ENCODE data around the gene NAV2. TPM values are rescaled to one million over a fixed set of nuclear protein-coding genes. Genes with fewer than 3 reads are reported as not detected.

NAV2 gene
- total RNA-seq, 2 donors from 2014 or later, result 26.4 to 35.5 TPM

DNA sequence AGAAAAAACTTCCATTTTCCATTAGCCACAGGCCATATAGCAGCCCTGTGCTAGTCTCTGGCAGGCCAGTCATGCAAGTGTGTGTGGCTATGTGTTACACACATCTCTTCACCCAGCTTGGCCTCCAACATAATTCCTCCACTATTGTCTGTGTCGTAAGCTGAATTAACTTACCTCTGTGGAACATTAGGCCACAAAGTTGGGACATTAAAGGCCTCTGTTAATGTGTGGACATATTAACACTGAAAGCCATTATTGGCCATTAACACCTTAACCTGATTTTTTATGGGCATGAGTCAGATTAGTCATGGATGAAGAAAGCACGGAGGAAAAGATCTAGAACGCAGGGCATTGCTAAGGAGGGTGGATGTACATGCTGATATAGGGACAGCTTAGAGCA is 347.5 kb downstream of the NAV2 start:
- Histone ChIP-seq H3K27ac (no peak overlapping the region), H3K36me3 (replicated peaks in 1 of 2; ENCODE audit: insufficient read depth in 1 of 2, low read depth in 2 of 2) (peaks cover 0 to 15% of the 10 kb centered on the region in 2 donors), H3K4me3 (no peak overlapping the region), H3K4me1 (no peaks in the 10 kb centered on the region), H3K27me3 (no peaks in the 10 kb centered on the region), H3K9me3 (no peaks in the 10 kb centered on the region)
- intact Hi-C loops (cut with DNase I), result no loop called here
- TF ChIP-seq CTCF (IDR thresholded peaks at IDR 0.05) (no peak), POLR2A (IDR thresholded peaks at IDR 0.05) (no peak)
- WGBS, 2 donors, result 83 to 86% methylated on average over 3 of the region's 3 CpGs
- DNase-seq (no peak), ATAC-seq (no peak)

DNA sequence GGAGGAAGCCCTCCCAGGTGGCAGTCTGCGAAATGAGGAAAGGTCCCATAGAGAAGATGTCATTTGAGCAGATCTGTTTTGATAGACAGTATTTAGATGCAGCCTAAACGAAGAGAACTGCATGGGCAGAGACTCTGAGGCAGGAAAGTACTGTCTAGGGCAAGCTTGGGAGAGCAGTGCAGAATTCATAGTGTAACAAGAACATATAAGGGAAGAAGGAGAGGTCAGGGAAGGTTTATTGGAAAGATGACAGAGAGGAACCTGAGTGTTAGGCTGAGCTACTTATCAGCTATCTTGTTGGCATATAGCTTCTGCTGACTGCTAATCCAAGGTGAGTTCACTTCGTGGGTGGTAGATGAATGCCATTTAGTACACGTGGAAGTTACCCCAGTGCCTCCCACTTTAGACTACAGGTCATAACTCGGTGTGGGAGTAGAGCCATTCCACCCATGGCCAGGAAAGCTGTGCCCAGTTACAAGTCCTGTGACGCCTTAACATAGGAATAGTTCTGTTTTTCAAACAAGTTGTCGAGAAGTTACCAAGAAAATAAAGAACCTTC is 348.1 kb downstream of the NAV2 start:
- H3K4me1 ChIP-seq, result no peaks in the 10 kb centered on the region
- TF ChIP-seq POLR2A (IDR thresholded peaks at IDR 0.05), result no peak
- no peak for TF ChIP-seq CTCF (IDR thresholded peaks at IDR 0.05)

GRCh38 chr11:20061776-20062175 is 349.1 kb downstream of the NAV2 start:
- Histone ChIP-seq H3K9me3 (no peaks in the 10 kb centered on the region), H3K27ac (no peak overlapping the region), H3K27me3 (no peaks in the 10 kb centered on the region), H3K4me1 (no peaks in the 10 kb centered on the region), H3K4me3 (no peak overlapping the region), H3K36me3 (replicated peaks in 1 of 2; ENCODE audit: insufficient read depth in 1 of 2, low read depth in 2 of 2) (peaks cover 0 to 6% of the 10 kb centered on the region in 2 donors)
- DNase-seq, result no peak
- TF ChIP-seq CTCF (IDR thresholded peaks at IDR 0.05), result no peak
- TF ChIP-seq POLR2A (IDR thresholded peaks at IDR 0.05), result no peak
- intact Hi-C loops (cut with DNase I), result no loop called here
- WGBS, 2 donors, result 89 to 90% methylated on average over 5 of the region's 5 CpGs
- no peak for ATAC-seq

More for the DNA sequence above, 348.1 kb downstream of the NAV2 start:
- 74 to 75% methylated on average over 7 of the region's 7 CpGs for WGBS, 2 donors
- intact Hi-C loops (cut with DNase I), result no loop called here
- ATAC-seq (no peak), DNase-seq (no peak)
- Histone ChIP-seq H3K4me3 (no peak overlapping the region), H3K36me3 (replicated peaks in 1 of 2; ENCODE audit: insufficient read depth in 1 of 2, low read depth in 2 of 2) (peaks cover 0 to 13% of the 10 kb centered on the region in 2 donors), H3K9me3 (no peaks in the 10 kb centered on the region), H3K27me3 (no peaks in the 10 kb centered on the region), H3K27ac (no peak overlapping the region)

DNA sequence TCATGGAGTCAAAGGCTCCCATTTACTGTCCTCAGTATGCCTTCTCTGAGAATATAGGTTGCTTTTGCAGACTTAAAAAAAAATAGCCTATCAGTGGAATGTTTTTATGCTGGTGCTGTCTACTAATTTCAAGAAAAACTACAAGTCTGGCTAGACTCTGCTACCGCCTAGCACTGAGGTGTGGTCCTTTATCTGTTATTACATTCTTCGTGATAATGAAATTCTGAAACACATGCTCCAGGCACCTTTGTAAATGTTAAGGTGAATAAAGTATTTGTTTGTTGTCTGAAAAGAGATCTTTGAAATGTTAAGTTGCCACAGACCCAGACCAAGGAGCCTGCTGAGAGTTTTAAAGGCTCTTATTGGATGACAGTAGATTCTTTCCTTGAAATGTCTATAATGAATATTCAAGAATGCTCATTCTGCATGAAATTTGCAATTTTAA is 352.3 kb downstream of the NAV2 start:
- TF ChIP-seq CTCF (IDR thresholded peaks at IDR 0.05) (no peak), POLR2A (IDR thresholded peaks at IDR 0.05) (no peak)
- H3K36me3 ChIP-seq (replicated peaks in 1 of 2; ENCODE audit: insufficient read depth in 1 of 2, low read depth in 2 of 2), result peaks cover 0 to 5% of the 10 kb centered on the region in 2 donors
- no peak for ATAC-seq

DNA sequence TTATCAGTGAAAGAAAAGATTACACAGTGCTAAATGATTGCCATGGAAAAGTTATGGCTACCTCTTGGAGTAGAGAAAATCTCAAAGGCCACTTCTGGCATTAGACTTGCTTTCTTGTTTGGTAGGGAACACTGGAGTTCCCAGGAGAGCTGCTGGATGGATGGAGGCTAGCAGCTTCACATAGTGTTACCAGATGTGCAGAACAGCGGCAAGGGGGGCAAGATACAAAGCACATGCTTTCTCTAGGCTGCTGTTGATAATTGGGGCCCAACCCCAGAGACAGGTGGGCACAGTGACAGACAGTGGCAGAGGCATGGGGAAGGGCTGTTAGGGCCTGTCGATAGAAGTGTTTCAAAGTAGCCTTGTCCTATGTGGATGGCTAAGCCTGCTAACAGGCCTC is 352.8 kb downstream of the NAV2 start:
- TF ChIP-seq CTCF (IDR thresholded peaks at IDR 0.05), result no peak
- no peak for TF ChIP-seq POLR2A (IDR thresholded peaks at IDR 0.05)
- 100% methylated on average over 2 of the region's 2 CpGs for WGBS, 2 donors
- peaks cover under 1% of the 10 kb centered on the region for H3K4me1 ChIP-seq
- ATAC-seq (no peak), DNase-seq (no peak)
- no peak overlapping the region for H3K27ac ChIP-seq
- intact Hi-C loops (cut with DNase I), result no loop called here
- no peaks in the 10 kb centered on the region for H3K9me3 ChIP-seq
- H3K4me3 ChIP-seq, result no peak overlapping the region
- peaks cover 0 to 5% of the 10 kb centered on the region in 2 donors for H3K36me3 ChIP-seq (replicated peaks in 1 of 2; ENCODE audit: insufficient read depth in 1 of 2, low read depth in 2 of 2)
- H3K27me3 ChIP-seq, result no peaks in the 10 kb centered on the region

More for the DNA sequence above, 352.3 kb downstream of the NAV2 start:
- Histone ChIP-seq H3K27me3 (no peaks in the 10 kb centered on the region), H3K4me3 (no peak overlapping the region), H3K9me3 (no peaks in the 10 kb centered on the region), H3K27ac (no peak overlapping the region), H3K4me1 (no peaks in the 10 kb centered on the region)
- DNase-seq, result no peak
- WGBS, 2 donors, result 49 to 65% methylated on average over 2 of the region's 2 CpGs
- intact Hi-C loops (cut with DNase I), result no loop called here

Data from body of pancreas (tissue), 4 donors.